ENCODE data around the gene SEMA3A.

Gene SEMA3A

GRCh38 chr7:84144935-84145334 is 49.7 kb downstream of the SEMA3A start:
- DNase-seq (ENCODE audit: insufficient read length, low spot score) (no peak), FAIRE-seq (no peak)
- TF ChIP-seq CTCF (IDR thresholded peaks at IDR 0.05; ENCODE audit: insufficient read depth, missing control alignments), result no peak

GRCh38 chr7:84144480-84144879 is 50.1 kb downstream of the SEMA3A start:
- DNase-seq (ENCODE audit: insufficient read length, low spot score) (no peak), FAIRE-seq (no peak)
- no peak for TF ChIP-seq CTCF (IDR thresholded peaks at IDR 0.05; ENCODE audit: insufficient read depth, missing control alignments)

- no peak for TF ChIP-seq CTCF (IDR thresholded peaks at IDR 0.05; ENCODE audit: insufficient read depth, missing control alignments)
- DNase-seq (ENCODE audit: insufficient read length, low spot score) (no peak), FAIRE-seq (no peak)
These were observed 51.9 kb downstream of the SEMA3A start for GRCh38 chr7:84142726-84143125.

- TF ChIP-seq CTCF (IDR thresholded peaks at IDR 0.05; ENCODE audit: insufficient read depth, missing control alignments), result no peak
- no peak for DNase-seq (ENCODE audit: insufficient read length, low spot score)
- no peak for FAIRE-seq
These were observed 54.4 kb downstream of the SEMA3A start for GRCh38 chr7:84139986-84140729.

- no peak for DNase-seq (ENCODE audit: insufficient read length, low spot score)
- TF ChIP-seq CTCF (IDR thresholded peaks at IDR 0.05; ENCODE audit: insufficient read depth, missing control alignments), result no peak
- FAIRE-seq, result no peak
These were observed 56.2 kb downstream of the SEMA3A start for GRCh38 chr7:84138411-84138810.

GRCh38 chr7:84137812-84138211 is 56.8 kb downstream of the SEMA3A start:
- DNase-seq (ENCODE audit: insufficient read length, low spot score) (no peak), FAIRE-seq (no peak)
- TF ChIP-seq CTCF (IDR thresholded peaks at IDR 0.05; ENCODE audit: insufficient read depth, missing control alignments), result no peak

GRCh38 chr7:84136809-84137208 is 57.8 kb downstream of the SEMA3A start:
- no peak for FAIRE-seq
- DNase-seq (ENCODE audit: insufficient read length, low spot score), result no peak
- TF ChIP-seq CTCF (IDR thresholded peaks at IDR 0.05; ENCODE audit: insufficient read depth, missing control alignments), result no peak

Data from D721Med (cell line).